GM21367 (cell line): ENCODE results near the gene DLK1.

Source experiments
- ATAC-seq: cut with Tn5 transposase; IDR thresholded peaks from one replicate; pipeline ENCODE4 v1.9.1; 2021; ENCODE audit not compliant: unreplicated experiment

Gene DLK1

DNA sequence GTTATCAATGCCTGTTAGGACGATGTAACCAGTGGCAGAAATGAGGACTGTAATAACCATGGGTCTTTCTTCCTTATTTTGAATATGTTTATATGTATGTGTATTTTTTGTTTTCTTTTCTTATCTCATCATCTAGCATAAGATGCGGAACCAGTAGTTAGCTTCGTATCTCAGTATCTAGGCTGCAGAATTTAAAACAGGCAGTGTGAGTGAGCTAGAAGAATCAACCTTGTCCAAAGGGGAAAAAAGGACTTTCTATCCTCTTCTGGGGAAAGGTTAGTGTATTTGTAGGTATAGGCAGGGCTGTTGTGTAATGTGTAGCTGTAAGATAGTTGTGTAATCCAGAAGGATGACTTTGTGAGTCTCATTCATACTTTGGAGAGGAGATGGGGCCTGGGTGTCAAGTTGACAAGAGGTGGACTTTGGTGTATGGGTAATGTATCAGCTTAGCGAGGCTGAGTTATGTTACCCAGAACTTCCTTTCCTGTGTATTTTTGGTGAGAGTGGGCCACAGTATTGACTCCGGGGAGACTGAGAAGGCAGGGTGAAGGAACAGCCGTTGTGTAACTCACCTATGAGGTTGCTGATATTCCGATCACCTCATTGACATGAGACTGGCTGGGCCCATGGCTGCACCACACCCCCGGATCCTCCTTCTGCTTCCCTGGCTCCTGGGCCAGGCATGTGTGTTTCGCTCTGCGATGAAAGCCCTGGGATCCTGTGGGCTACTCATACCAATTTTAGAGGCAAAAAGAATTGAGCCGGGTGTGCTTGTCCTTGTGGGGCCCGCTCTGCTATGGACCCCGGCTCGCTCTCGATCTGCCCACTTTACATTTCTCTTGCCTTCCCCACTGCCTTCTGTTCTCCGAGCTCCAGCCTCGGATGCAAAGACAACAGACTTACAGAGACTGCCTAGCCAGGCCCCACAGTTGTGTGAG, 24.3 kb downstream of the DLK1 start:
- ATAC-seq, result no peak

DNA sequence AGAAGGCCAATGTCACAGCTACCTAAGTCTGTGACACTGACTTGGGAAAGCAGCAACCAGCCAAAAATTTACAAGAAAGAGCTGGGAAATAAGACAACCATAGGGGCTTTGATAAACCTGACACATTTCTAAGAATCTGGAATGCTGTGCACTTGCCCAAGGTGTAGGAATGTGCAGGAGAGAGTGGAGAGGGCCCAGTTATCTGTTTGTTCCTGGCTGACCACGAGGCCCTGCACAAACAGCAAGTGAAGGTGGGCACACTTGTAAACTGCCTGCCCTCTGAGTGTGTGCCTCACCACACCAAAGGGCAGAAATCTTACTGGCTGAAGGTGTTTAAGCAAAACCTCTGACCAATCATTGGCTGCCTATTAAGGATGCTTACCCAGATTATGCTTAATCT, 27.3 kb downstream of the DLK1 start:
- ATAC-seq, result no peak

DNA sequence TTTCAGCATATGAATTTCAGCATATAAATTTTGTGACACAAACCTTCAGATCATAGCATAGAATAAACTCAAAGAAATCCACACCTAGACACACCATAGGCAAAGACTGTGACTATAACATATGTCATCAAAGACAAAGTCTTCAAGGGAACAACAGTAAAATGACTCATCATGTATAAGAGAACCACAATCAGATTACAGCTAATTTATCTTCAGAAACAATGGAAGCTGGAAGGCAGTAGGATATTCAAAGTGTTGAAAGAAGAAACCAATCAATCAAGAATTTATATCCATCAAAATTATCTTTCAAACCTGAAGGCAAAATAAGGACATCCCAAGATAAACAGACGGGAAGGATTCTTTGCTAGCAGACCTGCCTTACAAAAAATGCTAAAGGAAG, 29.0 kb downstream of the DLK1 start:
- ATAC-seq, result no peak

DNA sequence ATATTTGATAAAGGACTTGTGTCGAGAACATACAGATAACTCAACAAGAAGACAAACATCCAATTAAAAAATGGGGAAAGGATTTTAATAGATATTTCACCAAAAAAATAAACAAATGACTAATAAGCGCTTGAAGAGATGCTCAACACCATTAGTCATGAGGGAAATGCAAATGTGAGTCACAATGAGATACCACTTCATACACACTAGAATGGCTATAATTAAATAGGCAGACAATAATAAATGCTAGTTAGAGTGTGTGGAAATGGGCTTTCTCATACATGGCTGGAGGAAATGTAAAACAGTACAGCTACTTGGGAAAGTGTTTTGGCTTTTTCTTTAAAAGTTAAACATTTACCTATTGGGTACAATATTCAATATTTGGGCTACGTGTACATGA, 34.8 kb downstream of the DLK1 start:
- ATAC-seq, result no peak

DNA sequence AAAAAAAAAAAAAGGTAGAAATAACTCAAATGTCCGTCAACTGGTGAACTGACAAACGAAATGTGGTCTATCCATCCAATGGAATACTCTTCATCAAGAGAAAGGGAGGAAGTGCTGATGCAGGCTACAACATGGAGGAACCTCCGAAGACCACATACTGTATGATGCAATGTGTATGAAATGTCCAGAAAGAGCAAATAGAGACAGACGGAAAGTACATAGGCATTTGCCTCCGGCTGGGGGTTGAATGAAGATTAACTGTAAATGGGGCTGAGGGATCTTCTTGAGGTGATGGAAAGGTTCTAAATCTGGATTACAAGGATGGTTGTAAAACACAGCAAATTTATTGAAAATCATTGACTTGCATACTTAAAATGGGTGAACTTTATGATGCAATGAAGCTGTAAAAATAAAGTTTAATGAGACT, 35.4 kb downstream of the DLK1 start:
- no peak for ATAC-seq

DNA sequence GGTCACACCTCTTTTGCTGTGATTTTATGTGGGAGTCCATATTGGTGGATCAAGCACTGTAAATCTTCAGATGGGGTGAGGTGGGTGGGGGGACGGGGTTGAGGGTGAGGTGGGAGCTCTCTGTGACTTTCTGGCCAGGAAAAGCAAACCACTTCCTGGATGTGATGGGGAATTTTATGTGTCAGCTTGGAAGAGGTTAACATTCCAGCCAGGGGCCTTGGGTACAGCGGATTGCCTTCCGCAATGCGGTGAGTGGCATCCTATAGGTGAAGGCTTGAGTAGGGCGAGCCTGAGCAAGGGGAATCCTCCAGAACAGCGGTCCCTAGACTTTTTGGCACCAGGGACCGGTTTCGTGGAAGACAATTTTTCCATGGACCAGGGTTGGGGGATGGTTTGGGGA, 36.2 kb downstream of the DLK1 start:
- no peak for ATAC-seq

DNA sequence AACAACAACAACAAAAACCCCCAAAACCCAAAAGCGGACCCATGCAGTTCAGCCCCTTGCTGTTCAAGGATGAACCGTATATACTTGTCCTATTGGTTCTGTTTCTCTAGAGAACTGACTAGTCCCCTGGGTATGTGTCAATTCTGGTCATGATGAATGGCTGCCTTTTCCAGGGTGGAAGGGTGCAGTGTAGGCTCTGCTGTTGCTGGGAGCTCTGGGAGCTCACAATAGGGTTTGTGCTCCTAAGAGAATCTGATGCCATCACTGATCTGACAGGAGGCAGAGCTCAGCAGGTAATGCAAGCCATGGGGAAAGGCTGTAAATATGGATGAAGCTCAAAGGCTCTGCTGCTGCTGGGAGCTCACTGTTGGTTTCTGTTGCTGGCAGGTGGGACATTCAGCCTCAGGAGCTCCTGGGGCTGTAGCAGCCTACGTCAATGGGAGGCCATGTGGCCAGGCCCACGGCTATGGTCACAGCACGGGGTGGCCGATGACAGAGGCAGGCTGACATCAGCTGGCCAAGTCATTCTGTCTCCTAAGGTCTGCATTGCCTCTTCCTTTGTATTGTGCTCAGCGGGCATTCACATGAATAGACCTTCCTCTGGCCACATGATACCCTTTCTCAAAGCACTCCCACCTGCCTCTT, 37.9 kb downstream of the DLK1 start:
- ATAC-seq, result no peak

DNA sequence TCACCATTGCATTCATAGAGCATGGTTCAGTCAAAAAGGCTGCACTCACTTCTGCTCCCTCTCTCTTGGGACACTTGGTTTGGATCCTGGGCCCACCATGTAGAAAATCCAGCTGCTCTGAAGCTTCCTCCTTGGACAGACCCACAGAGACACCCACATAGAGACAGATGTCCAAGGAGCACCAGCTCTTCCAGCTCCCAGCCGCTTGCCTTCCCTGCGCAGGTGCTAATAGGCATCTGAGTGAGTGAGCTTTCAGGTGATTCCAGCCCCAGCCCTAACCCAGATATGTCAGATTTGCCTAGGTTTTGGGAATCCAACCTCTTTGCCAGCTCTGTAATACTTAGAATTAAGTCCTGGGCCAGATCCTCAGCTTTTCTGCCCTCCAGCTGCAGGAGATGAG, 38.6 kb downstream of the DLK1 start:
- no peak for ATAC-seq

DNA sequence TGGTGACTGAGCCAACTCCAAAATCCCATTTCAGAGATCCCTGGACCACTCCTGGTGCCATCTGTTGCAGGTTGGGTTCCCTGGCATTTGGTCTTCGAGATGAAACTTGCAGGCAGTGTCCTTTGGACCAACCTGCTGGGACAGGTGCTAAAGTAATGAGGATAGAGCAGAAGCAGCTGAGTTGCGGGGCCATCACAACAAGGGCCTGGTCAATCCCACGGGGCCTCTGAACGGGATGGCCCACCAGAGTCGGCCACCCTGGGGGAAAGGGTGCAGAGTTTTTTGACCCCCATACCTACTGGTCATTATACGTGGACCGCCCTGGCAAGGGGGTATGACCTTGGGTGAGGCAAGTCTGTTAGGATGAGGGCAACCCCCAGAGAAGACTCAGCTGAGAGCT, 39.3 kb downstream of the DLK1 start:
- ATAC-seq, result no peak

DNA sequence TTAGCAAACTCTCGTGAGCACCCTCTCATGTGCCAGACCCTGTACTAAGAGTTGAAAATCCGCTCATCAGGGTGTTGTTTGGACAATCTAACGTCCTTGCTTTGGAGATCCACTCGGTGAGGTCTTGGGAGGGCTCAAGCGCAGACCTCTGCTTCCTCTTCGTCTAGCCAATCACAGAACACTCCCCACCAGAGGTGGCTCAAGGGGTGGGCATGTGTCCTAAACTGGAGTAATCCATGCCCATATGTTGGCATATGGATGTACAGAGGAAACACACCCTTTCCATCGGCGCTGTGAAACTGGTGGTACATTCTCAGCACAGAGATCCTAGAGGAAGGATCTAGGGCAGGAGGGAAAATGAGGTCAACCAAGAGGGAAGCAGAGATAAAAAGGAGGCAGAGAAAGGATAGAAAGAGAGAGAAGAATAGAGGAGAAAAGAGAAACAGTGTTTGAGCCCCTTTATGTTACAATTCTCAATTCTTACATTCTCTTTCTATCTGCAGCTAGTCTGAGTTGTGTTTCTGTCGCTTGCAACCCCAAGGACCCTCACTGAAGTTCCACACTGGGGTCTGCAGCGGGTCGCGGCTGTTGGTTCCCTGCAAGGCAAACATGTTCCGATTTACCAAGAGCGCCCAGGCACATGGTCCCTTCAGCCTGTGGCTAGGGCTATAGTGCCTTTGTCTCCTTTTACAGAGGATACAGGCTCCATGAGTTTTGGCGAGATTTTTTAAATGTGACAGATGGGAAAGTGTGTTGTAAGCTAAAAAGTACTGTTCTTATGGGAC, 40.5 kb downstream of the DLK1 start:
- no peak for ATAC-seq

DNA sequence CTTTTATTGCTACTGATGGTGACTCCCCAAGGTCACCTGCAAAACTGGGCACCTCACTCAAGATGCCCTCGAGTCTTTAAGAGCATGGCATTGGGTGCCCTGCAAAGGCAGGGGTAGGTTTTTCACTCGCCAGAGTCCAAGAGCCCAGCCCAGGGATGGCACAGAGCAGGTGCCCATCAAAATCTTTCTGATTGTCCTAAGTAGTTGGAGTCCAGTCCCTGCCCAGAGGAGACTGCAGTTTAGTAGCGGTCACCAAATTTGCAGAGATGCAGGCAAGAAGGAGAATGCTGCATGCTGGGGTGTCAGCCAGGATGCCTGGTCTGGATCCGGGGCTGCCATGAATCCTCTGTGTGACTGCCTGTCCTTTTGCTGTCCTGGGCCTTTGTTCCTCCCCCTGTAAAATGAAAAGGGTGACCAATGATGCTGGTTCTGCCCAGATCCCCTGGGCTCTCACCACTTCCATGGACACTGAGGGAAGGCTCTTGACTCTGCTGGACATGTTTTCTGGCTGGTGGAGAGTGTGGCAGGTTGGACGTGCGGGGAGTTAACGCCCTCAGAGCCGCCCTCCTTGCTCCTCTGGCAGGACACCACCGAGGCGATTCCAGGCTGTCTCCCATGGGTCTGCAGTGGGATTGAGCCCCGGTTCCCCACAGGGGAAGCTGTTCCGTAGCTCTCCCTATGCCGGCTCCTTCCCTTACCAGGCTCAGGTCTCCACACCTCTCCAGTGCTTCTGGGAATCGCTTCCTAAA, 41.3 kb downstream of the DLK1 start:
- ATAC-seq, result no peak

DNA sequence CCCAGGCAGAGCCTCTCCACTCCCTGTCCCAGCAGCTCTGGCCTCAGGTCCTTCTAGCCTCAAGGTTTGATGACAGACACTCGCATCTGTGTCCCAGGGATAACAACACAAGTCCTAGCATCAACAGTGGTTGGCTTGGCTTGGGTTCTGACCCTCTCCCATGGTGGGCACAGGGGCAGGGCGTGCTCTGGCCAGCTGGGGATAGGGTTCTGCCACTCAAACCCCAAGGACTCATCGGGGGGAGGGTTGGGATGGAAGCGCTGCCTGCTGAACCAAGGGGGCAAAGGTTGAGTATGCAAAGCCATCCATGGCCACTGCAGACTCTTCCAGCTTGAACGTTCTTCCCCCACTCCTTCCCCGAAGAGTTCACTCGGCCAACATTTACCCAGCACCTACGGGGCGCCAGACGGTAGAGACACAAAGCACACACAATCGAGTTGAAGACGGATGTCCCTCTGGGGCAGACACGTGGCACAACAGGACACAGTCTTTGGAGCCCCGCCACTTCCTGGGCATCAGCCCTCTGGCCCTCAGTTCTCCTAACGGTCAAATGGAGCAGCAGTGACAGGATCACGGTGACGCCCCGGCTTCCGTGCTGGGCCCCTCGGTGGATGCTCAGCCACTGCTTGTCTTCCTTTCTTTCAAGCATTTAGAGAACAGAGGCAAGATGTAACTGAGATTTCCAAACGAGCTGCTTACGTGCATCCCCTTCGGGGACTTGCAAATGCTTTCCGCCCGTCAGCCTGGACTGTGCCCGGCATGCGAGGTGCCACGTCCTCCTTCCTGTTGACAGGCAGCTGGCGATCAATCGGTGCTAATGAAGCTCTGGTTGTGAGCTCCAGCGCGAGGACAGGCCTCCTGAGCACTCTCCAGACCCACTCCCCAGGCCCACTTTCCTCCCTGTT, 42.6 kb downstream of the DLK1 start:
- no peak for ATAC-seq

DNA sequence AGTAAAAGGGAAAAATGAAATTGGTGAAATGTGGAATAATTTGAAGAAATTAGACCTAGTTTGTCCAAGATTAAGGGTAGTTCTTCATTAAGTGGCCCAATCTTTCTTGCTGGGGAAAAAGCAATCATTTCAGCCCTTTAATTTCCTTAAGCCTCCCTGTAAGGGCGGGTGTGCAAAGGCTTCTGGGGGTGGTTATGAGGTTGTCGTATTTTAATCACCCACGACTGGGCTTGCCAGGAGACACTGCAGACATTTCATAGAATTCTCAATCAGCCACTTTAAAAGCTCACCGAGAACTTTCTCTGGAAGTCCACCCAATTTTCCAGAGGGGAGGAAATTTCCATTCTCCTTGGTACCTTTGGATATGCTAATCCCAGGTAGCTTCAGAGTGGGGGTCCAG, 43.4 kb downstream of the DLK1 start:
- ATAC-seq, result no peak

DNA sequence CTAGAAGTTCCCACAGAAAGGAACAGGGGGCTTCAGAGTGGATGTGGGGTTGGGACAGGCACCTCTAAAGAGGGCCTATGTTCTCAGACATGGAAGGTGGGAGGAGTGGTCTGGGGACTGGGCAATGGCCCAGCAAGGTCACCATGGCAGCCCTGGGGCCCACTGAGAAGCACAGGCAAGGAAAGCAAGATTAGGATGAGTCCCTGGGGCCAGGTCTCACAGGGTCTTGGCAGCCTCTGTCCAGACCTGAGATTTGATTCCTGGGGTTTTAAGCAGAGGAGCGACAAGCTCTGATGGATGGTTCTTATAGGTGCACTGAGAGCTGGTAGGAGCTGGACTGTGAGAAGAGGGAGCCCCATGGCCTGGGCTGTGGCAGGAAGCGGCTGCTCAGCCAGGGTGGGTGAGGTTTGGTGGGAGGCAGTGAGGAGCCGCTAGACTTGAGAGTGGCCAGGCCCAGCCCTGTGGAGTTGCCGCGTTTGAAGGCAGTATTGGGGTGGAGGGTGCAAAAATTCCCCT, 44.0 kb downstream of the DLK1 start:
- no peak for ATAC-seq

DNA sequence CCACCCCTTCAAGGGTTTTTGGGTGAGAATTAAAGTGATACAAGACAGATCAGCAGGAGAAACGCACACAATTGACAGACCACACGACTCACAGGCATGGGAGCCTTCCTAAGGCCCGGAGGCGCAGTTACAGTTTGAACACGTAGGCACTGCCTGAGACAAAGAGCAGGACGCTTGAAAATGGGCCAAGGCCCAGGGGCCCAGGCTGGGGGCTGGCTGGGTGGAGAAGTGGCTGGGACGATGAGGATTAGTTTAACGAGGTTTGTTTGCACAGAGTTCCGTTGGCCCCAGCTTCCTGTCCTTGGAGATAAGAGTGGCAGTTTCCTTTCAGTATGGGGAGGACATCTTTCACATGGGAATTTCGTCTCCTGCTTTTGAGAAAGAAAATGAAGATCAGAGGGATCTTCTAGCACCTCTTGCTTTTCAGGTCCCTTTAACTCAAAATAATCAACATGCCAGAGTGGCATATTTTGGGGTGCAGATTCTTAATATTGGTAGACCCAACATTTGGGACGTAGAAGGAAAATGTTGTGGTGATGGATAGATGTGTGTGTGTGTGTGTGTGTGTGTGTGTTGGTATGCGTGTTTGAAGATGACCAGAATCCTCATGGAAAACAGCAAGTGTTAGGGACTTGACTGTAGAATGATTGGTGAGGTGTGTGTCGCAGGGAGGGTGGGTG, 44.6 kb downstream of the DLK1 start:
- no peak for ATAC-seq

DNA sequence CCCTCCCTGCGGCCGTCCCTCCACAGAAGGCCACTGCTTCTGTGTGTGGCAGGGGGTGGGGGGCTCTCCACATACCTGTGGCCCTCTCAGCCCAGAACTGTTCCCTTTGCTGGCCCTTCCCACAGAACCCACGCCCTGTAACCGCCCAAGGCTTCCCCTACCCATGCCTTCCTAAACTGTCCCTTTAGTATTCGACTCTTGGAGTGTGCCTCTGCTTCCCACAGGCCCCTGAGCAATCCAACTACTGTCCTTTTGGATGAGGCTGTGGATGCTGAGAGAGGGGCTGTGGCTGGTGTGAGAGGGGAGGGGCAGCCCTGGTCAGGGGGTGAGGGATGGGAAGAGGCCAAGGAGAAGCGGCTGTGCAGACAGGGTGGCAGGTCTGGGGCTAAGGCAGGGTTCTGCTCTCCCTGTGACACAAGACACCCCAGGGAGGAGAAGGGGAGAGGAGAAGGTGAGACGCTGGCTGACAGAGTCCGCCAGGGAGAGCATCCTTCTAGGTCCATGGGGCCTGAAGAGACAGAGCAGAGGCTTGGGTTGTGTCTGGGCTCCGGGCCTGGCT, 46.0 kb downstream of the DLK1 start:
- ATAC-seq, result no peak

DNA sequence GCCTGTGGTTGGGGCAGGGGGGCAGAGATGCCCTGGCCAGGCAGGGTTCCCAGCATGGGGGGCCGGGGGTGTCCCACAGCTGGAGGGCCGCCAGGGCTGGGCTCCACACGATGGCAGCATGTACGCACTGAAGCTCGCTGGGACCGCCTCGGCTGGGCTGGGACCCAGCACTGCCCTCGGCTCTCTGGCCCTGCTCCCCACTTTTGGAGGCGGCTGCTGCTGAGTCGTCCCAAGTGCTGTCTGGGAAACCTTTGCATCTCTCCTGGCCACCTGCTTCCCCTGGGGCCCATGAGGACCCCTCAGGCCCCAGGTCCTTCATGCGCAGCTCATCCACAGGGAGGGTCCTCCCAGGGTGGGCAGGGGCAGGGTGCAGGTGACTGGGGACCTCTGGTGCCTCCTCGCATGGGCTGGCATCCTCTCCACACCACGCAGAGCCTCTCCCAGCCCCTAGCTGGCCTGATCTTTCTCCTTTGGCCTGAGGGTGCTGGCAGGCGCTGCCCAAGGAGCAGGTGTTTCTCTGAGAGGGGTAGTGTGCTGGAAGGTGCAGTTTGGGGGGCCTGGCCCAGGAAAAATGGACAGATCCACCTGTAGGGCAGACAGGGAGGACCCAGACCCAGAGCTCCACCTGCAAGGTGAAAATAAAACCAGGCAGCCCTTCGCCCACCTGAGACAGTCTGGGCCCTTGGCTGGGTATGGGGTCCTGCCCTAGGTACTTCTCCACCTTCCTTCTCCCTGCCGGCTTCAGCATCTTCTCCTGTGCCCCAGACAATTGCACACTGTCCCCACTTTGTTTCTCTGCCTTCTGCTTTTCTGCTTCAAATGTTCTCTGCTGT, 46.9 kb downstream of the DLK1 start:
- no peak for ATAC-seq

DNA sequence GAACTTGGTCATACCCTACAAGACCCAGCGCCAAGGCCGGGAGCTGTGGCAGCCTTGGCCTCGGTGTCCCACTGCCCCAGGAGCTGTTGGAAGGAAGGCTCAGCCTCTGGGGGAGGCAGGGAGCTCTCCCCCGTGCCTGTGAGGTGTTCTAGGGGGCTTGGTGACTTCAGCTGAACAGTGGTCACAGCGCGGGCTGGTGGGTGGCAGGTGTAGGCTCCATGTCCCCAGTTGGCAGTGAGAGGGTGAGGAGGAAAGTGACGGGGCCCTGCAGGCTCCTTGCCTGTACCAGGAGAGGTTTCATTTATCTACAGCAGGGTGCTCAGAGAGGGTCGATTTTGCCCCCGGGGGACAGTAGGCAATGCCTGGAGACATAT, 47.5 kb downstream of the DLK1 start:
- no peak for ATAC-seq
